Omental fat pad (tissue), 4 donors: Measurements from ENCODE around the gene CRKL. TPM values are rescaled to one million over a fixed set of nuclear protein-coding genes. Genes with fewer than 3 reads are reported as not detected.

ENCODE experiments used
- ATAC-seq: fragments of 150-250 bp; one replicate; pipeline ENCODE4 v1.9.1; 2016; ENCODE audit warnings: mild to moderate bottlenecking, moderate library complexity; ENCODE audit not compliant: low FRiP score
- DNase-seq: peaks from one replicate; pipeline ENCODE4 v3.0.0-alpha.2; 2019; ENCODE audit warnings: low spot score
- CTCF ChIP-seq, 3 donors: fragments of 450-650 bp; IDR thresholded peaks; one replicate each; pipeline ENCODE4 v1.5.1; 2016 to 2017; ENCODE audit warnings: antibody characterized with exemption in 3 of 3, mild to moderate bottlenecking in 3 of 3, moderate library complexity in 2 of 3
- total RNA-seq, 4 donors: library from RNA; depleted of rRNA; stranded (reverse); fragments of >200 nt; gene quantifications; one replicate each; pipeline ENCODE4 v1.1.0, GENCODE V29; 2016

Gene CRKL
- total RNA-seq, 4 donors from 2014 or later, result 37.9 to 51.6 (median 45.4) TPM

- DNase-seq (no peak), ATAC-seq (no peak)
- no peak for TF ChIP-seq CTCF (IDR thresholded peaks at IDR 0.05)
Observed at GRCh38 chr22:20993304-20994127, 76.3 kb downstream of the CRKL start.

GRCh38 chr22:20994128-20994901, 77.1 kb downstream of the CRKL start:
- no peak for TF ChIP-seq CTCF (IDR thresholded peaks at IDR 0.05)
- DNase-seq (no peak), ATAC-seq (no peak)

DNA sequence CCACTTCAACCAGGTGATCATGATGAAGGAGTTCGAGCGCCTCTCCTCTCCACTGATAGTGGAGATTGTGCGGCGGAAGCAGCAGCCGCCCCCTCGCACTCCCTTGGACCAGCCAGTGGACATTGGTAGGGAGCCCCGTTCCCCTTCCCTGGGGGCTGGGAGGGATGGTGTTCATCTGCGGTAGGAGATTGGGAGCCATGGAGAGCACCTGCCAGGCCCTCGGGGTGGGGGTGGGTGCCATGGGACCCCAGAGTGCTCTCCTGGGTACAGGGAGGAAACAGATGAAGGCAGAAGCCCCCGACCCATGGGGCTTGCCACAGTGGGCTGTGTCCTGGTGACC, 77.7 kb downstream of the CRKL start:
- ATAC-seq, result no peak
- DNase-seq, result no peak
- no peak for TF ChIP-seq CTCF (IDR thresholded peaks at IDR 0.05)

DNA sequence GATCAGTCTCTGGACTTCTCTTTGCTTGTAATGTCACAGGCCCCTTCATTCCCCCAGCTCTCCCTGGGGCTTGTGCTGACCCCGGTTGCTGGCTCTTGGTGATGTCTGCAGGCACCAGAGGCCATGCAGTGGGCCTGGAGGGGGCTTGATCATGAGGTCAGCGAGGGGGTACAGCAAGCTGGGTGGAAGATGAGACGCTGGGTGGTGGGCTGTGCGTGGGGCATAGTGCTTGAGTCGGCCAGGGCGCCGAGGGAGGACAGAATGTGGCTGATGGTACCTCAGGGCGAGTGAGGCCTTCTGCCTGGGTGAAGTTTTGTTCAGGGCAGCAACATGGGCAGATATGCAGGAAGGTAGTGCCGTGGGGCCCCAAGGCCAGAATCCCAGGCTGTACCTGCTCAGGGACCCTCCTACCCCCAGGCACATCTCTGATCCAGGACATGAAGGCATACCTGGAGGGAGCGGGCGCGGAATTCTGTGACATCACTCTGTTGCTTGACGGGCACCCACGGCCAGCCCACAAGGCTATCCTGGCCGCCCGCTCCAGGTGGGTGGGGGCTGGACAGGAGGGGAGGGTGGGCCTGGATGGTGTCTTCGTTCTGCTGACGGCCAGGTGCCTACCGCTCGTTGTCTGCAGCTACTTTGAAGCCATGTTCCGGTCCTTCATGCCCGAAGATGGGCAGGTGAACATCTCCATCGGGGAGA, 78.3 kb downstream of the CRKL start:
- no peak for ATAC-seq
- DNase-seq, result no peak
- TF ChIP-seq CTCF (IDR thresholded peaks at IDR 0.05), result no peak

GRCh38 chr22:20996031-20996410, 78.8 kb downstream of the CRKL start:
- no peak for TF ChIP-seq CTCF (IDR thresholded peaks at IDR 0.05)
- no peak for ATAC-seq

DNA sequence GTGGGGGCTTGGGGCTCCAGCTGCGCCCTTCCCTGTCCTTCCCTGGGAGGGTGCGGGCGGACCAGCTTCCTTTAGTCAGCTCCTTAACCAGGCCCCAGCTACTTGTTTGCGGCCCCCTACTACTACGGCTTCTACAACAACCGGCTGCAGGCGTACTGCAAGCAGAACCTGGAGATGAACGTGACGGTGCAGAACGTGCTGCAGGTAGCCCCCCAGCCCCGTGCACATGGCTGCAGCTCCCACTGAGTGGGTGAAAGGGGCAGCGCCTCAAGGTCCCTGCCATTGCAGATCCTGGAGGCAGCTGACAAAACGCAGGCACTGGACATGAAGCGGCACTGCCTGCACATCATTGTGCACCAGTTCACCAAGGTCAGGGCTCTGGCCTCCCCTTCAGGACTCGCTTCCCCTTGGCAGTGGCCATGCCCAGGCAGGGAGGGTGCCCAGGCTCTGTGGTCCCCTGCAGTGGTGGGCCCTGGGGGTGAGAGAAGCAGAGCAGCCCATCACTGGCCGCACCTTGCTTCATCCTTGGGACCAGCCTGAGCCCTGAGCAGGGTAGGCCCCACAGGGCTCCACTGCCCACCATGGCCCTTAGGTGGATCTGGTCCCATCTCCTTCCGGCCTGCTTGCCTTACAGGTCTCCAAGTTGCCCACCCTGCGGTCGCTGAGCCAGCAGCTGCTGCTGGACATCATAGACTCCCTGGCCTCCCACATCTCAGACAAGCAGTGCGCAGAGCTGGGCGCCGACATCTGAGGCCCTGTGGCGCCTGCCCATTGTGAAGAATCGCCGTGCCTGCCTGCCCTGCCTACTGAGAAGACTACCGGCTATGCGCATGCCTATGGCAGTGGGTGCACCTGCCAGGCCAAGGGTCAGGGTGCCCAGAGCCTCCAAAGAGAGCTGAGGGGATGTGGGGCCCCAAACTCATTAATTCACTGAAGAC, 79.7 kb downstream of the CRKL start:
- ATAC-seq (no peak), DNase-seq (no peak)
- no peak for TF ChIP-seq CTCF (IDR thresholded peaks at IDR 0.05)

More at GRCh38 chr22:20996031-20996410, 78.8 kb downstream of the CRKL start:
- DNase-seq, result no peak
